Measurements from ENCODE around the gene FRMD5.

DNA sequence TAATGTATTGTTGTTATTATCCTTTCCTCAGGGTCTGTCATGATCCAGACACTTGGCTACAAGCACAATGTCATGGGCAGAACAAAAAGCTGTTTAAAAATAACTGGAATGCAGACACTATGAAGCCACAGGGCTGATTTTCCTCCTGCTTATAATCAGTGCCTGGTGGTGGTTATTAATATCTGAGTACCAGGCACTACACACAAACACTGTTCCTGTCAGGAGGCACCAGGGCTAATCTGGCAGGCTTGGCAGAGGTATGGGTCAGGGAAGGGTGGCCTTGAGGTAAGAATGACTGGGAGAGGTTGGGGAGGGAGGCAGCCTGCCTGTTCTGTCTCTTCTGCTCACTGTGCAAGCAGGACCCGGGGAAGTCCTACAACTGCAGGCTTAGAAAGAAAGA is 301.1 kb downstream of the FRMD5 start:
- TF ChIP-seq, protein P1, sequence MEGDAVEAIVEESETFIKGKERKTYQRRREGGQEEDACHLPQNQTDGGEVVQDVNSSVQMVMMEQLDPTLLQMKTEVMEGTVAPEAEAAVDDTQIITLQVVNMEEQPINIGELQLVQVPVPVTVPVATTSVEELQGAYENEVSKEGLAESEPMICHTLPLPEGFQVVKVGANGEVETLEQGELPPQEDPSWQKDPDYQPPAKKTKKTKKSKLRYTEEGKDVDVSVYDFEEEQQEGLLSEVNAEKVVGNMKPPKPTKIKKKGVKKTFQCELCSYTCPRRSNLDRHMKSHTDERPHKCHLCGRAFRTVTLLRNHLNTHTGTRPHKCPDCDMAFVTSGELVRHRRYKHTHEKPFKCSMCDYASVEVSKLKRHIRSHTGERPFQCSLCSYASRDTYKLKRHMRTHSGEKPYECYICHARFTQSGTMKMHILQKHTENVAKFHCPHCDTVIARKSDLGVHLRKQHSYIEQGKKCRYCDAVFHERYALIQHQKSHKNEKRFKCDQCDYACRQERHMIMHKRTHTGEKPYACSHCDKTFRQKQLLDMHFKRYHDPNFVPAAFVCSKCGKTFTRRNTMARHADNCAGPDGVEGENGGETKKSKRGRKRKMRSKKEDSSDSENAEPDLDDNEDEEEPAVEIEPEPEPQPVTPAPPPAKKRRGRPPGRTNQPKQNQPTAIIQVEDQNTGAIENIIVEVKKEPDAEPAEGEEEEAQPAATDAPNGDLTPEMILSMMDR (conservative IDR thresholded peaks at IDR 0.05), result no peak
- no peak for TF ChIP-seq EZH2 (IDR thresholded peaks at IDR 0.05; ENCODE audit: low read depth)
